ENCODE data around the gene KRCC1.
"Not testable (repeated sequence)": the region's sequence is repeated elsewhere in the genome, so short reads cannot be mapped to it uniquely, and the experiment has no call there.

DNA sequence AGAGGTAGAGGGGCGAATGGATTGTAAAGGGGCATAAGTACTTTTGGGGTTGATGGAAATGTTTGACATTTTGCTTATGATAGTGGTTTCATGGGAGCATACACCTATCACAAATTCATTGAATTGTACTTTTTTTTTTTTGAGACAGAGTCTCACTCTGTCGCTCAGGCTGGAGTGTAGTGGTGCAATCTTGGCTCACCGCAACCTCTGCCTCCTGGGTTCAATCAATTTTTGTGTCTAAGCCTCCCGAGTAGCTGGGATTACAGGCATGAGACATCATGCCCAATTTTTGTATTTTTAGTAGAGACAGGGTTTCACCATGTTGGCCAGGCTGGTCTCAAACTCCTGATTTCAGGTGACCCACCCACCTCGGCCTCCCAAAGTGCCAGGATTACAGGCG lies 10.0 kb downstream of the KRCC1 start:
- TF ChIP-seq POLR2A, POLR2AphosphoS5, EP300 (IDR thresholded peaks at IDR 0.05): not testable (repeated sequence)
- TF ChIP-seq, protein P1, sequence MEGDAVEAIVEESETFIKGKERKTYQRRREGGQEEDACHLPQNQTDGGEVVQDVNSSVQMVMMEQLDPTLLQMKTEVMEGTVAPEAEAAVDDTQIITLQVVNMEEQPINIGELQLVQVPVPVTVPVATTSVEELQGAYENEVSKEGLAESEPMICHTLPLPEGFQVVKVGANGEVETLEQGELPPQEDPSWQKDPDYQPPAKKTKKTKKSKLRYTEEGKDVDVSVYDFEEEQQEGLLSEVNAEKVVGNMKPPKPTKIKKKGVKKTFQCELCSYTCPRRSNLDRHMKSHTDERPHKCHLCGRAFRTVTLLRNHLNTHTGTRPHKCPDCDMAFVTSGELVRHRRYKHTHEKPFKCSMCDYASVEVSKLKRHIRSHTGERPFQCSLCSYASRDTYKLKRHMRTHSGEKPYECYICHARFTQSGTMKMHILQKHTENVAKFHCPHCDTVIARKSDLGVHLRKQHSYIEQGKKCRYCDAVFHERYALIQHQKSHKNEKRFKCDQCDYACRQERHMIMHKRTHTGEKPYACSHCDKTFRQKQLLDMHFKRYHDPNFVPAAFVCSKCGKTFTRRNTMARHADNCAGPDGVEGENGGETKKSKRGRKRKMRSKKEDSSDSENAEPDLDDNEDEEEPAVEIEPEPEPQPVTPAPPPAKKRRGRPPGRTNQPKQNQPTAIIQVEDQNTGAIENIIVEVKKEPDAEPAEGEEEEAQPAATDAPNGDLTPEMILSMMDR (IDR thresholded peaks at IDR 0.05) = not testable (repeated sequence)

All from stomach (tissue), 4 donors.